SJSA1 (cell line): ENCODE results near the gene BBS9. TPM values are rescaled to one million over a fixed set of nuclear protein-coding genes. Genes with fewer than 3 reads are reported as not detected.

Experiments
- total RNA-seq: library from RNA; depleted of rRNA; stranded (reverse); fragments of >200 nt; shearing (Covaris generic); gene quantifications from 2 replicates; pipeline ENCODE4 v1.2.3, GENCODE V29; 2014; rRNA removed

Gene BBS9
- total RNA-seq, 1 experiment from 2014 or later, result 3.6 TPM

Other genes with a start within 250 kb of the BBS9 start
- 51.5 and 52.0 TPM in 2 replicates for gene KBTBD2, start 237.8 kb upstream of the BBS9 start, total RNA-seq
- gene FKBP9, start 172.1 kb upstream of the BBS9 start, total RNA-seq, result 207 and 234 TPM in 2 replicates
- gene NT5C3A, start 66.8 kb upstream of the BBS9 start, total RNA-seq, result 31.1 TPM in 2 replicates
- 7.3 and 16.0 TPM in 2 replicates for gene RP9, start 20.2 kb upstream of the BBS9 start, total RNA-seq